GM21717 (cell line): ENCODE results near the gene PIAS4.

ENCODE experiments used
- ATAC-seq: cut with Tn5 transposase; IDR thresholded peaks from one replicate; pipeline ENCODE4 v1.9.1; 2021; ENCODE audit warnings: mild to moderate bottlenecking, moderate library complexity; ENCODE audit not compliant: unreplicated experiment

PIAS4 gene

GRCh38 chr19:4023600-4024398 lies 16.3 kb downstream of the PIAS4 start:
- ATAC-seq, result no peak

GRCh38 chr19:4025317-4025716 lies 17.8 kb downstream of the PIAS4 start:
- no peak for ATAC-seq

GRCh38 chr19:4027146-4027545 lies 19.6 kb downstream of the PIAS4 start:
- ATAC-seq, result no peak

- ATAC-seq, result no peak
Observed at GRCh38 chr19:4028334-4029246, 21.1 kb downstream of the PIAS4 start.

- no peak for ATAC-seq
Observed at GRCh38 chr19:4029247-4029614, 21.7 kb downstream of the PIAS4 start.

GRCh38 chr19:4030552-4030951 lies 23.0 kb downstream of the PIAS4 start:
- no peak for ATAC-seq

GRCh38 chr19:4030981-4031380 lies 23.4 kb downstream of the PIAS4 start:
- ATAC-seq, result no peak

- no peak for ATAC-seq
Observed at GRCh38 chr19:4031420-4031819, 23.9 kb downstream of the PIAS4 start.

GRCh38 chr19:4032436-4032835 lies 24.9 kb downstream of the PIAS4 start:
- no peak for ATAC-seq

GRCh38 chr19:4033028-4033956 lies 25.8 kb downstream of the PIAS4 start:
- no peak for ATAC-seq

GRCh38 chr19:4034048-4035017 lies 26.8 kb downstream of the PIAS4 start:
- no peak for ATAC-seq

- no peak for ATAC-seq
Observed at GRCh38 chr19:4035018-4035566, 27.6 kb downstream of the PIAS4 start.

GRCh38 chr19:4035582-4035981 lies 28.0 kb downstream of the PIAS4 start:
- ATAC-seq, result no peak

GRCh38 chr19:4036576-4037300 lies 29.2 kb downstream of the PIAS4 start:
- no peak for ATAC-seq

- no peak for ATAC-seq
Observed at GRCh38 chr19:4037301-4037949, 29.9 kb downstream of the PIAS4 start.

GRCh38 chr19:4038057-4038456 lies 30.5 kb downstream of the PIAS4 start:
- no peak for ATAC-seq

- ATAC-seq, result no peak
Observed at GRCh38 chr19:4038661-4039423, 31.3 kb downstream of the PIAS4 start.
